Ascending aorta (tissue), 2 donors: ENCODE measurements around the gene NLRP6. TPM values are rescaled to one million over a fixed set of nuclear protein-coding genes. Genes with fewer than 3 reads are reported as not detected.
"Not testable (repeated sequence)": the region's sequence is repeated elsewhere in the genome, so short reads cannot be mapped to it uniquely, and the experiment has no call there.

Source experiments
- DNase-seq, 2 donors: peaks; one replicate each; pipeline ENCODE4 v3.0.0-alpha.2; 2019; ENCODE audit warnings: low spot score in 2 of 2
- H3K27ac ChIP-seq, 2 donors: fragments of 200-600 bp; sonication (generic); one replicate each; pipeline ENCODE4 v1.5.1; 2016 to 2017; ENCODE audit warnings: mild to moderate bottlenecking in 1 of 2
- H3K27me3 ChIP-seq: fragments of 200-600 bp; sonication (generic); one replicate; pipeline ENCODE4 v1.5.1; 2017
- H3K36me3 ChIP-seq, 2 donors: fragments of 200-600 bp; sonication (generic); one replicate each; pipeline ENCODE4 v1.5.1; 2016
- H3K4me1 ChIP-seq, 2 donors: fragments of 200-600 bp; sonication (generic); one replicate each; pipeline ENCODE4 v1.5.1; 2016 to 2017; ENCODE audit warnings: mild to moderate bottlenecking in 1 of 2
- H3K4me3 ChIP-seq, 2 donors: fragments of 200-600 bp; sonication (generic); one replicate each; pipeline ENCODE4 v1.5.1; 2016 to 2017; ENCODE audit warnings: mild to moderate bottlenecking in 1 of 2
- H3K9me3 ChIP-seq, 2 donors: fragments of 200-600 bp; sonication (generic); one replicate each; pipeline ENCODE4 v1.5.1; 2016
- CTCF ChIP-seq, 3 experiments: fragments of 200-600 bp in 2 of 3; fragments of 450-650 bp in 1 of 3; sonication (generic) in 2 of 3; IDR thresholded peaks; one replicate each; pipeline ENCODE4 v1.5.1; 2016 to 2019; ENCODE audit warnings: antibody characterized with exemption in 3 of 3, mild to moderate bottlenecking in 1 of 3, moderate library complexity in 1 of 3
- intact Hi-C: fragments of 100-400 bp; cut with DNase I; formaldehyde crosslinking; loops from one replicate; pipeline ENCODE4 v1.15.1; 2023
- total RNA-seq: library from RNA; depleted of rRNA; stranded (reverse); fragments of >200 nt; gene quantifications from one replicate; pipeline ENCODE4 v1.1.0, GENCODE V29; 2016

The NLRP6 gene
- total RNA-seq, 1 donor from 2014 or later: not detected

- H3K4me1 ChIP-seq: no peaks in the 10 kb centered on the region
- H3K27me3 ChIP-seq: no peaks in the 10 kb centered on the region
- peak overlapping the region in 1 of 2 donors; percentile 49 for H3K4me3 ChIP-seq
- DNase-seq: no peak
- no peak for TF ChIP-seq CTCF (IDR thresholded peaks at IDR 0.05)
- no peaks in the 10 kb centered on the region for H3K36me3 ChIP-seq
- no peaks in the 10 kb centered on the region for H3K9me3 ChIP-seq
- intact Hi-C loops: no loop called here
- H3K27ac ChIP-seq: peak overlapping the region; percentile 67 to 68
Observed at GRCh38 chr11:267491-267994, 10.7 kb upstream of the NLRP6 start.

DNA sequence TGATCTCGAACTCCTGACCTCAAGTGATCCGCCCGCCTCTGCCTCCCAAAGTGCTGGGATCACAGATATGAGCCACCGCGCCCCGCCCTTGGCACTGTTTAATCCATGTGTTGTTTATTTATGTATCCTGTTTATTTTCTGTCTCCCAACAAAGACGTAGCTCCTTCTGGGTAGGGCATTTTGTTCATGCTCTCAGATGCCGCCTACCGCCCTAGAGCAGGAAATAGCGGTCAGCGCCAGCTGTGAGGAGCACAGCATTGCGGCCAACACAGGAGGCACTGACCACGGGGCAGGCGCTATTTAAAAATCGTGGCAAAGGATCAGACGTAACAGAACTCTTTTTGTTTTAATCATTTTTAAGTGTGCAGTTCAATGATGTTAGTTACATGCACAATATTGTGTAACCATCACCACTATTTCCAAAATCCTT, 9.5 kb upstream of the NLRP6 start:
- H3K4me1 ChIP-seq, H3K36me3 ChIP-seq, intact Hi-C loops, H3K27me3 ChIP-seq, H3K9me3 ChIP-seq: not testable (repeated sequence)
- Histone ChIP-seq H3K27ac (peak overlapping the region; percentile 67 to 68), H3K4me3 (peak overlapping the region in 1 of 2 donors; percentile 49)
- DNase-seq: peak; percentile 51 to 84

GRCh38 chr11:269146-269890, 8.9 kb upstream of the NLRP6 start:
- intact Hi-C loops: no loop called here
- H3K4me3 ChIP-seq: no peak overlapping the region
- no peaks in the 10 kb centered on the region for H3K27me3 ChIP-seq
- no peaks in the 10 kb centered on the region for H3K4me1 ChIP-seq
- no peaks in the 10 kb centered on the region for H3K9me3 ChIP-seq
- TF ChIP-seq CTCF (IDR thresholded peaks at IDR 0.05): peak in 1 of 3 experiments; percentile 5
- DNase-seq: no peak
- peak overlapping the region; percentile 37 to 67 for H3K27ac ChIP-seq
- H3K36me3 ChIP-seq: no peaks in the 10 kb centered on the region

DNA sequence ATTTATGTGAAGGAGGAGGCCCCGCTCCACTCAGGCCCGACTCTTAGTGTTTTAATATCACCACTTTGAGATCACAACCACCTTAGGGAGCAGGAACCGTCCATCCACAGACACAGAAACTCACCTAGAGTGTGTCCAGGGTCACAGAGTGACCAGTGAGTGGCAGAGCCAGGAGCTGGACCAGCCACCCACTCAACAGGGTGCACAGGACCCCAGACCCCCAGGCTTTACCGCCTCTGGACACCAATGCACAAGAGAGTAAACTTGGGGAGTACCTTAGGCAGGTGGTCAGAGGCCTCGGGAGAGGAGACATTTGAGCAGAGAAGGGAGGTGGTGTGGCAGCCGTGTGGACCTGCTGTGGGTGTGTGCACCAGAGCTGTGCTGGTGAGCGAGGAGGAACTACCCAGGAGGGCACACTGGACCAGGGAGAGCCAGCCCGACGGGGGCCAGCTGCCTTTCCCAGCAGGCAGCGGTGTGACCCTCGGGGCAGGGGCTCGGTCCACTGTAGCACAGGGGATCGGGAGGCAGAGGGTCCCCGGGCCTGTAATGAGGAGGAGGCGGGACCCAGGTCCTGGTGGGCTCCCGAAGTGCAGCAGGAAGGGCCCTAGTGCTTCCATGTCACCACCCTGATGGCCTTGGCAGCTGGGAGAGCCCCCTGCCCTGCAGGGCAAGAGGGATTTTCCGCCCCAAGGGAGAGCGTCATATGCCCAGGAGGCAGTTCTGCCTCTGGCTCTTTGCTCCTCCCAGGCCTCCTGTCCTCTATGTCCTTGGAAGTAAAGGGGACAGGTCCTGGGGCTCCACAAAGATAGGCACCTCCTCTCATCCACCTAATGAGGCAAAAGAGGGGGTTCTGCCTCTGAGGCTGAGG, 7.5 kb upstream of the NLRP6 start:
- no peaks in the 10 kb centered on the region for H3K27me3 ChIP-seq
- intact Hi-C loops: no loop called here
- peak overlapping the region; percentile 37 to 43 for H3K27ac ChIP-seq
- H3K4me1 ChIP-seq: no peaks in the 10 kb centered on the region
- DNase-seq: no peak
- H3K36me3 ChIP-seq: no peaks in the 10 kb centered on the region
- H3K9me3 ChIP-seq: peaks cover 0 to under 1% of the 10 kb centered on the region in 2 donors
- no peak for TF ChIP-seq CTCF (IDR thresholded peaks at IDR 0.05)
- no peak overlapping the region for H3K4me3 ChIP-seq

GRCh38 chr11:271319-271715, 6.9 kb upstream of the NLRP6 start:
- H3K27ac ChIP-seq: no peak overlapping the region
- H3K36me3 ChIP-seq: no peaks in the 10 kb centered on the region
- intact Hi-C loops: no loop called here
- no peak overlapping the region for H3K4me3 ChIP-seq
- peak in 1 of 2 donors; percentile 52 for DNase-seq
- peaks cover 0 to 4% of the 10 kb centered on the region in 2 donors for H3K9me3 ChIP-seq
- no peaks in the 10 kb centered on the region for H3K4me1 ChIP-seq
- H3K27me3 ChIP-seq: no peaks in the 10 kb centered on the region
- no peak for TF ChIP-seq CTCF (IDR thresholded peaks at IDR 0.05)
